ENCODE measurements around the gene THSD7A. TPM values are rescaled to one million over a fixed set of nuclear protein-coding genes. Genes with fewer than 3 reads are reported as not detected.

Gene THSD7A
- total RNA-seq, 1 experiment from 2014 or later: 4.0 TPM

DNA sequence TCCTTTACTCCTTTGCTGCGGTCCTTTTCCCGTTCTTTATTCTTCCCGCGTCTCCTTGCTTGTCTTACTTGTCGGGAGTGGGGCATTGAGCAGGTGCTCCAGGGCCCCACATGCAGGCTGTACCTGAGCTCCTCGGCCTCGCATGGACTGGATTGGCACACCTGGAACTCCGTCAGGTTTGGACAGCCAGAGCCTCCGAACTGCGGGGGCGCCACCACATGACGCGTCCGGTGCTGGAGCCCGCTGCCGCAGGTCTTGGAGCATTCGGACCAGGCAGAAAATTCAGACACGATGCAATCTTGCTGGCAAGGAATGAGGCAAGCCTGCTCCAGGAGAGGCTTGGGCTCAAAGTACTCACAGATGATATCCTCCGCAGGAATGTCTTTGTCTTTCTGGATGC lies 195.7 kb downstream of the THSD7A start:
- H3K9me3 ChIP-seq (ENCODE audit: insufficient read depth, low read depth): no peaks in the 10 kb centered on the region
- intact Hi-C loops (cut with micrococcal nuclease; ENCODE audit: unreplicated experiment): no loop called here
- H3K4me2 ChIP-seq: no peak overlapping the region
- DNase-seq: no peak
- H3K36me3 ChIP-seq (ENCODE audit: low read depth): no peaks in the 10 kb centered on the region
- no TSS peak for BruUV-seq (replicated peaks)
- no peak overlapping the region for H3K4me3 ChIP-seq
- H4K20me1 ChIP-seq (ENCODE audit: insufficient read depth): no peaks in the 10 kb centered on the region
- ChIA-PET POLR2A (ENCODE audit: unreplicated experiment) (no interaction called here), CTCF (no interaction called here)
- TF ChIP-seq CTCF (conservative IDR thresholded peaks at IDR 0.05) (no peak), EZH2 (IDR thresholded peaks at IDR 0.05; ENCODE audit: low read depth) (no peak)
- no peaks in the 10 kb centered on the region for H3K4me1 ChIP-seq (replicated peaks; ENCODE audit: insufficient read depth)
- H2AFZ ChIP-seq: no peak overlapping the region; the same call in 1 of the 2 replicates
- no peak overlapping the region for H3K27ac ChIP-seq
- H3K79me2 ChIP-seq (ENCODE audit: low read depth): no peaks in the 10 kb centered on the region
- peaks cover 3% of the 10 kb centered on the region; the same call in 1 of the 2 replicates for H3K9me2 ChIP-seq (ENCODE audit: insufficient read depth)
- no peaks in the 10 kb centered on the region for H3K27me3 ChIP-seq (ENCODE audit: insufficient read depth, low read depth)
- no peaks in the 10 kb centered on the region for H3F3A ChIP-seq (ENCODE audit: insufficient read depth, low read depth)

DNA sequence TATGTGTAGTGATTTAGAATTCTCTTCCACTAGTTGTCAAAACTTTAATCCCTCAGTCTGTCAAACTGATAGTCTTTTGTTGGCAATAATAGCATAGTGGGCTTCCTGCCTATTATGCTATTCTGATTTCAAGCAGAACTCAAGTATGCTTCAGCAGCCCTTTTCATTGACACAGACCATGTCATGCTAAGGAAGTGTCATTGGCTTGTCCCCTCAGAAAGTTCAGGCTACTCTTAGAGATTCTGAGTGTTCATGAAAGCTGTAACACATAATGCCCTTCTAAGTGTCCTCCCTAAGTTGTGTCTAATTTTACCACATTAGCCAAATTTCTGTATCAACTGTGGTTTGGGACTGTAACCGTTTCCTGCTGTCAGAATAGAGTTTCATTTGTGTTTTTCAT lies 198.7 kb downstream of the THSD7A start:
- POLR2A ChIA-PET (ENCODE audit: unreplicated experiment): no interaction called here
- H3K4me1 ChIP-seq (replicated peaks; ENCODE audit: insufficient read depth): no peaks in the 10 kb centered on the region
- BruUV-seq (replicated peaks): no TSS peak
- H4K20me1 ChIP-seq (ENCODE audit: insufficient read depth): no peaks in the 10 kb centered on the region
- TF ChIP-seq CTCF (conservative IDR thresholded peaks at IDR 0.05) (no peak), EZH2 (IDR thresholded peaks at IDR 0.05; ENCODE audit: low read depth) (no peak)
- no peak overlapping the region for H2AFZ ChIP-seq
- H3K36me3 ChIP-seq (ENCODE audit: low read depth): no peaks in the 10 kb centered on the region
- intact Hi-C loops (cut with micrococcal nuclease; ENCODE audit: unreplicated experiment): no loop called here
- peaks cover 3% of the 10 kb centered on the region; the same call in 1 of the 2 replicates for H3K9me2 ChIP-seq (ENCODE audit: insufficient read depth)
- no peak for DNase-seq
- no peak overlapping the region for H3K4me2 ChIP-seq
- H3K27me3 ChIP-seq (ENCODE audit: insufficient read depth, low read depth): no peaks in the 10 kb centered on the region
- H3K9me3 ChIP-seq (ENCODE audit: insufficient read depth, low read depth): no peaks in the 10 kb centered on the region
- CTCF ChIA-PET: no interaction called here
- no peak overlapping the region for H3K27ac ChIP-seq
- H3F3A ChIP-seq (ENCODE audit: insufficient read depth, low read depth): no peaks in the 10 kb centered on the region
- no peak overlapping the region for H3K4me3 ChIP-seq
- no peaks in the 10 kb centered on the region for H3K79me2 ChIP-seq (ENCODE audit: low read depth)

DNA sequence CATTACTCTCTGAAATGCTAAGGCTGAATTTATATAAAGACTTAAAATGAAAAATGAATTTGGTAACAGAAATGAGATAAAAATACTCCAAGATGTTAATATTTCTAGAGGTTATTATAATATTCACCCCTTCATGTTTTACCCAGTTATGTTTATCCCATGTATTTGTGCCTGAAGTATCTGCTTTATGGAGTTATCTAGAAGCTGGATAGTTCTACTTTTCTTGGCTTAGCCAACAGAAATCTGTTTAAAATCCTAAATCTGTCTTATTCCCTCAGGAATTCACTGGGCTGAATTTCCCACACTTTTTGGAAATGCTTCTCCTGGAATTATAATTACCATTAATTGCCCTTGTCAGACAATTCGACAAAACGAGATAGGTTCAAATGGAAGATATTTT lies 201.6 kb downstream of the THSD7A start:
- intact Hi-C loops (cut with micrococcal nuclease; ENCODE audit: unreplicated experiment): no loop called here
- no TSS peak for BruUV-seq (replicated peaks)
- no peak overlapping the region for H3K4me2 ChIP-seq
- H3K4me1 ChIP-seq (replicated peaks; ENCODE audit: insufficient read depth): no peaks in the 10 kb centered on the region
- ChIA-PET POLR2A (ENCODE audit: unreplicated experiment) (no interaction called here), CTCF (no interaction called here)
- DNase-seq: no peak
- TF ChIP-seq CTCF (conservative IDR thresholded peaks at IDR 0.05) (no peak), EZH2 (IDR thresholded peaks at IDR 0.05; ENCODE audit: low read depth) (no peak)
- H3K36me3 ChIP-seq (ENCODE audit: low read depth): no peaks in the 10 kb centered on the region
- H3K27ac ChIP-seq: no peak overlapping the region
- H4K20me1 ChIP-seq (ENCODE audit: insufficient read depth): no peaks in the 10 kb centered on the region
- no peaks in the 10 kb centered on the region for H3K27me3 ChIP-seq (ENCODE audit: insufficient read depth, low read depth)
- H3F3A ChIP-seq (ENCODE audit: insufficient read depth, low read depth): no peaks in the 10 kb centered on the region
- H3K79me2 ChIP-seq (ENCODE audit: low read depth): no peaks in the 10 kb centered on the region
- H3K9me2 ChIP-seq (ENCODE audit: insufficient read depth): peaks cover 3% of the 10 kb centered on the region; the same call in 1 of the 2 replicates
- H3K9me3 ChIP-seq (ENCODE audit: insufficient read depth, low read depth): no peaks in the 10 kb centered on the region; the same call in 1 of the 2 replicates
- H3K4me3 ChIP-seq: no peak overlapping the region
- no peak overlapping the region for H2AFZ ChIP-seq
